ENCODE data around the gene ATM.

GRCh38 chr11:108289699-108290098 is 66.8 kb downstream of the ATM start:
- TF ChIP-seq MAX (IDR thresholded peaks at IDR 0.05) (no peak), FOXM1 (IDR thresholded peaks at IDR 0.05; ENCODE audit: borderline replicate concordance, low read depth) (peak; percentile 61; the same call in 1 of the 2 replicates), TAF1 (IDR thresholded peaks at IDR 0.05; ENCODE audit: low read depth) (no peak), EP300 (IDR thresholded peaks at IDR 0.05; ENCODE audit: borderline replicate concordance) (no peak), NFIC (IDR thresholded peaks at IDR 0.05) (no peak), RAD21 (IDR thresholded peaks at IDR 0.05; ENCODE audit: low read depth) (no peak)

Data from Ishikawa (cell line).